MM.1S (cell line): ENCODE data around the gene TMC1.

Experiments
- DNase-seq: peaks from one replicate; pipeline ENCODE4 v3.0.0-alpha.2; 2015
- H2AFZ ChIP-seq: fragments of 300-600 bp; sonication (generic); 2 replicates; pipeline ENCODE4 v1.6.0; 2016; ENCODE audit warnings: antibody characterized with exemption, low read length
- H3F3A ChIP-seq: fragments of 300-600 bp; sonication (generic); 2 replicates; pipeline ENCODE4 v1.6.1; 2016; ENCODE audit warnings: mild to moderate bottlenecking, antibody characterized with exemption, low read length, moderate library complexity, mixed read lengths; ENCODE audit not compliant: insufficient read depth
- H3K27ac ChIP-seq: fragments of 300-600 bp; sonication (generic); 2 replicates; pipeline ENCODE4 v1.5.1; 2016; ENCODE audit warnings: mild to moderate bottlenecking, low read length
- H3K27me3 ChIP-seq: fragments of 300-600 bp; sonication (generic); replicated peaks from 2 replicates; pipeline ENCODE4 v1.6.0; 2016; ENCODE audit warnings: low read length; ENCODE audit not compliant: insufficient read depth
- H3K36me3 ChIP-seq: fragments of 300-600 bp; sonication (generic); replicated peaks from 2 replicates; pipeline ENCODE4 v1.6.1; 2016; ENCODE audit warnings: mild to moderate bottlenecking, low read length, mixed read lengths; ENCODE audit not compliant: insufficient read depth
- H3K4me1 ChIP-seq: fragments of 300-600 bp; sonication (generic); 2 replicates; pipeline ENCODE4 v1.6.1; 2016; ENCODE audit warnings: low read length, mixed read lengths
- H3K4me2 ChIP-seq: fragments of 300-600 bp; sonication (generic); 2 replicates; pipeline ENCODE4 v1.6.0; 2016; ENCODE audit warnings: low read depth, low read length
- H3K4me3 ChIP-seq: fragments of 300-600 bp; sonication (generic); 2 replicates; pipeline ENCODE4 v1.5.1; 2016; ENCODE audit warnings: low read length, mixed read lengths
- H3K79me2 ChIP-seq: fragments of 300-600 bp; sonication (generic); 2 replicates; pipeline ENCODE4 v1.6.1; 2016; ENCODE audit warnings: mixed run types, low read length, mixed read lengths
- H3K9ac ChIP-seq: fragments of 300-600 bp; sonication (generic); 2 replicates; pipeline ENCODE4 v1.6.1; 2016; ENCODE audit warnings: low read length, mixed read lengths
- H3K9me2 ChIP-seq: fragments of 300-600 bp; sonication (generic); replicated peaks from 2 replicates; pipeline ENCODE4 v1.6.1; 2016; ENCODE audit warnings: mild to moderate bottlenecking, low read length, mixed read lengths; ENCODE audit not compliant: insufficient read depth
- H3K9me3 ChIP-seq: fragments of 300-600 bp; sonication (generic); replicated peaks from 2 replicates; pipeline ENCODE4 v1.6.1; 2016; ENCODE audit warnings: mild to moderate bottlenecking, low read length, mixed read lengths; ENCODE audit not compliant: insufficient read depth
- H4K20me1 ChIP-seq: fragments of 300-600 bp; sonication (generic); 2 replicates; pipeline ENCODE4 v1.6.1; 2016; ENCODE audit warnings: mild to moderate bottlenecking, low read length, moderate library complexity, mixed read lengths; ENCODE audit not compliant: insufficient read depth
- EZH2 ChIP-seq: fragments of 300-600 bp; sonication (generic); optimal IDR thresholded peaks from 2 replicates; pipeline ENCODE3; 2017; ENCODE audit warnings: low read depth, mild to moderate bottlenecking, antibody characterized with exemption, low read length, mixed read lengths
- EZH2phosphoT487 ChIP-seq: fragments of 300-600 bp; sonication (generic); IDR thresholded peaks from 2 replicates; pipeline ENCODE4 v1.6.1; 2018; ENCODE audit warnings: antibody characterized with exemption, low read length
- TF ChIP-seq, protein P1 (sequence below): fragments of 300-600 bp; sonication (generic); IDR thresholded peaks from 2 replicates; pipeline ENCODE4 v1.5.1; 2016; ENCODE audit warnings: antibody characterized with exemption, low read length, mixed read lengths

The TMC1 gene

DNA sequence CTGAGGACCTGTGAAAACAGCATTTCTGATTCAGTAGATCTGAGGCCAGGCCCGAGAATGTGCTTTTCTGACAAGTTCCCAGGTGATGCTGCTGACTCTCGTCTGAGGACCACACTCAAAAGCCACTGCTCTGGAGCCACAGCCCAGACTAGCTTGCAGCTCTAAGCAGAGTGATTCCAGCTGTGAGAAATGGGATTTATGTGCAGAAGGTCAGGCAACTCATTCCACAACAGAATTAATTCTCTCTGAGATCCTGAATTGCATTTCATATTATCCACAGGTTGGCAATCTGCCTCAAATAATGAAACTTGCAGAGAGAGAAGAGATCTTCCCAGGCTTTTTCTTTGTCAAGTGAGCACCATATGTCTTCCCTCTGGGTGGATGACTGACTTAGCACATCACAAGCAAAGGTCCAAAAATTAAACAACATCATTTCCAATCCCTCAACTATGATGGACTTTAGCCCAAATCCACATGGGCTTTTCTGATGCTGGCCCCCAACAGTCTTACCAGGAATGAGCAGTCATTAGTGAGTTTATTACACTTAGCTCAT, 291.2 kb downstream of the TMC1 start:
- Histone ChIP-seq H3K4me1 (no peaks in the 10 kb centered on the region), H3K27me3 (no peaks in the 10 kb centered on the region), H3F3A (no peaks in the 10 kb centered on the region), H3K9me2 (no peaks in the 10 kb centered on the region), H3K9me3 (no peaks in the 10 kb centered on the region), H3K4me3 (no peak overlapping the region), H2AFZ (no peak overlapping the region), H3K4me2 (no peak overlapping the region), H4K20me1 (no peaks in the 10 kb centered on the region), H3K36me3 (no peaks in the 10 kb centered on the region), H3K79me2 (no peaks in the 10 kb centered on the region), H3K9ac (no peak overlapping the region), H3K27ac (no peak overlapping the region)
- DNase-seq = no peak
- TF ChIP-seq, protein P1, sequence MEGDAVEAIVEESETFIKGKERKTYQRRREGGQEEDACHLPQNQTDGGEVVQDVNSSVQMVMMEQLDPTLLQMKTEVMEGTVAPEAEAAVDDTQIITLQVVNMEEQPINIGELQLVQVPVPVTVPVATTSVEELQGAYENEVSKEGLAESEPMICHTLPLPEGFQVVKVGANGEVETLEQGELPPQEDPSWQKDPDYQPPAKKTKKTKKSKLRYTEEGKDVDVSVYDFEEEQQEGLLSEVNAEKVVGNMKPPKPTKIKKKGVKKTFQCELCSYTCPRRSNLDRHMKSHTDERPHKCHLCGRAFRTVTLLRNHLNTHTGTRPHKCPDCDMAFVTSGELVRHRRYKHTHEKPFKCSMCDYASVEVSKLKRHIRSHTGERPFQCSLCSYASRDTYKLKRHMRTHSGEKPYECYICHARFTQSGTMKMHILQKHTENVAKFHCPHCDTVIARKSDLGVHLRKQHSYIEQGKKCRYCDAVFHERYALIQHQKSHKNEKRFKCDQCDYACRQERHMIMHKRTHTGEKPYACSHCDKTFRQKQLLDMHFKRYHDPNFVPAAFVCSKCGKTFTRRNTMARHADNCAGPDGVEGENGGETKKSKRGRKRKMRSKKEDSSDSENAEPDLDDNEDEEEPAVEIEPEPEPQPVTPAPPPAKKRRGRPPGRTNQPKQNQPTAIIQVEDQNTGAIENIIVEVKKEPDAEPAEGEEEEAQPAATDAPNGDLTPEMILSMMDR = no peak
- TF ChIP-seq EZH2phosphoT487 (no peak), EZH2 (no peak)

DNA sequence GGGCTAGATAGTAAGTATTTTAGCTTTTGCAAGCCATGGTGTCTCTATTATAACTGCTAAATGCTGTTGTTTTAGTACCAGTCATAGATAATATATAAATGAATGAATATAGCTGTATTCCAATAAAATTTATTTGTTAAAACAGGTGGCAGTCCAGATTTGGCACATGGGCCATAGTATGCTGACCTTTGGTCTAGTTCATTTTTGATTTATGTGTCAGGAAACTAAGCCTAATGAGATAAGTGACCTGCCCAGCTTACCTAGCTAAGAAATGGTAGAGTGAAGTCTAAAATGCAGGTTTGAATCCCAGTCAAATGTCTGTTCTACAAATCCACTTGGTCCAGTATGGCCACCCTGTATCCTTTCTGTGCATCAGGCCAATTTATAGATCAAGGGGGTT, 292.1 kb downstream of the TMC1 start:
- H3F3A ChIP-seq = no peaks in the 10 kb centered on the region
- no peak overlapping the region for H3K9ac ChIP-seq
- no peaks in the 10 kb centered on the region for H3K27me3 ChIP-seq
- H3K27ac ChIP-seq = no peak overlapping the region
- TF ChIP-seq EZH2phosphoT487 (no peak), EZH2 (no peak)
- TF ChIP-seq, protein P1 = no peak
- no peaks in the 10 kb centered on the region for H3K4me1 ChIP-seq
- no peaks in the 10 kb centered on the region for H3K9me3 ChIP-seq
- H3K4me3 ChIP-seq = no peak overlapping the region
- no peak for DNase-seq
- no peaks in the 10 kb centered on the region for H3K36me3 ChIP-seq
- H3K9me2 ChIP-seq = no peaks in the 10 kb centered on the region
- no peak overlapping the region for H3K4me2 ChIP-seq
- no peak overlapping the region for H2AFZ ChIP-seq
- no peaks in the 10 kb centered on the region for H4K20me1 ChIP-seq
- H3K79me2 ChIP-seq = no peaks in the 10 kb centered on the region

DNA sequence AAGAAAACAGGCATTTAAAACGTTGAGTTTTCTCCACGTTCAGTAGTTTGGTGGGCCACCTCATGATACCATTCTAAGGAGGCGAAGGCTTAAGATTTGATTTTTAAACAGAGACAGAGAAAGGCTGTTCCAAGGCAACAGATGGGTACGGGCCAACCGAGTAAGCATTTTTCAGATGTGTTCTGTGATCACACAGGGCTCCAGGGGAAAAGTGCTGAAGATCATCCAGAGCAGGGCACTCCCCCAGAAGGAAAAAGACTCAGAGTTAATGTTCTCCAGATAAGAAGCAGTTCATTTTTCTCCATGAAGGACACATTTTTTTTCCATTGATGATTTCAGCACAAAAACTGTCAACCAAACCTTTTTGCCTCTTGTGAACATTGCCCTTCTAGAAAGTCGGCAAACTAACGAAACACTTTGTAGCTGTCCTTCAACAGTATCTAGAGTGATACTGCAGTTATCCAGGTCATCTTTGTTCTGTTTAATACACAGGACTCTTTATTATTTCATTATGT, 292.7 kb downstream of the TMC1 start:
- no peaks in the 10 kb centered on the region for H3K4me1 ChIP-seq
- H2AFZ ChIP-seq = no peak overlapping the region
- DNase-seq = no peak
- H3K9ac ChIP-seq = no peak overlapping the region
- no peaks in the 10 kb centered on the region for H3K9me2 ChIP-seq
- H3K4me2 ChIP-seq = no peak overlapping the region
- no peaks in the 10 kb centered on the region for H3K27me3 ChIP-seq
- TF ChIP-seq EZH2 = no peak
- TF ChIP-seq, protein P1 = no peak
- no peak overlapping the region for H3K4me3 ChIP-seq
- H3K36me3 ChIP-seq = no peaks in the 10 kb centered on the region
- no peaks in the 10 kb centered on the region for H3F3A ChIP-seq
- H4K20me1 ChIP-seq = no peaks in the 10 kb centered on the region
- H3K27ac ChIP-seq = no peak overlapping the region
- no peaks in the 10 kb centered on the region for H3K79me2 ChIP-seq
- no peaks in the 10 kb centered on the region for H3K9me3 ChIP-seq
